Measurements from ENCODE around the gene NUP62CL. TPM values are rescaled to one million over a fixed set of nuclear protein-coding genes. Genes with fewer than 3 reads are reported as not detected.
A peak's percentile ranks its signal among the peaks of the same experiment; 100 is the strongest.
"Not testable (repeated sequence)": the region's sequence is repeated elsewhere in the genome, so short reads cannot be mapped to it uniquely, and the experiment has no call there.

The NUP62CL gene
- total RNA-seq, 1 experiment from 2014 or later = 4.8 TPM

DNA sequence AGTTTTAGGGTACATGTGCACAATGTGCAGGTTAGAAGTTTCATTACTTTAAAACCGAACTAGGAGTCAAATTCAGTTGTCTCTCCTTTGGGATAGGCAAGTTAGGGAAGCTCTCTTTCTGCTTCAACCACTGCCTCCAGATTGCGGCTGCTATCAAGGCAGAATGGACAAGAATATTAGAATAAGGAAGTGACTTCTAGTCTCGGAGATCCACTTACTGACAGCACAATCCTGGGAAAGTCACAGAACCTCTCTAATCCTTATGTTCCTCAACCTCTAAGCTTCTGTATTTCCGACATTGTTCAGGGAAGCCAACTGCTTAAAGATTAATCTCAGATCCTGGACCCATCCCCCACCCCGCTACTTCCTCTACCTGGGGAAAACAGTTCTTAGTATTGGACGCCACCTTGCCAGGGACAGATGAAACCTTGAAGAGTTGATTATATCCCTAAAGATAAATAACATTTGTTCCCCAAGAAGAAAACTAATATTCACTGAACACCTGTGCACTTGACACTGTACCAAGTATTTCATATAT lies 2.1 kb downstream of the NUP62CL start:
- ATAC-seq (no peak), DNase-seq (no peak)
- Histone ChIP-seq H3K36me3 (ENCODE audit: low read depth, low read length) (no peaks in the 10 kb centered on the region), H3K9me2 (replicated peaks; ENCODE audit: low read length) (no peaks in the 10 kb centered on the region), H3F3A (ENCODE audit: low read length, unreplicated experiment) (no peaks in the 10 kb centered on the region), H3K9ac (ENCODE audit: low read length) (no peak overlapping the region), H3K79me2 (ENCODE audit: low read length) (no peaks in the 10 kb centered on the region), H2AFZ (ENCODE audit: low read length) (no peak overlapping the region), H3K4me2 (ENCODE audit: low read length) (no peak overlapping the region), H3K4me1 (ENCODE audit: insufficient read depth, low read length) (peaks cover 6% of the 10 kb centered on the region; the same call in 1 of the 2 replicates), H3K9me3 (ENCODE audit: low read length) (no peaks in the 10 kb centered on the region), H4K20me1 (ENCODE audit: low read length) (no peaks in the 10 kb centered on the region), H3K27me3 (ENCODE audit: low read length) (no peaks in the 10 kb centered on the region), H3K27ac (ENCODE audit: low read length) (no peak overlapping the region), H3K4me3 (ENCODE audit: low read length) (no peak overlapping the region)
- BruUV-seq (replicated peaks) = no TSS peak
- TF ChIP-seq, protein P1, sequence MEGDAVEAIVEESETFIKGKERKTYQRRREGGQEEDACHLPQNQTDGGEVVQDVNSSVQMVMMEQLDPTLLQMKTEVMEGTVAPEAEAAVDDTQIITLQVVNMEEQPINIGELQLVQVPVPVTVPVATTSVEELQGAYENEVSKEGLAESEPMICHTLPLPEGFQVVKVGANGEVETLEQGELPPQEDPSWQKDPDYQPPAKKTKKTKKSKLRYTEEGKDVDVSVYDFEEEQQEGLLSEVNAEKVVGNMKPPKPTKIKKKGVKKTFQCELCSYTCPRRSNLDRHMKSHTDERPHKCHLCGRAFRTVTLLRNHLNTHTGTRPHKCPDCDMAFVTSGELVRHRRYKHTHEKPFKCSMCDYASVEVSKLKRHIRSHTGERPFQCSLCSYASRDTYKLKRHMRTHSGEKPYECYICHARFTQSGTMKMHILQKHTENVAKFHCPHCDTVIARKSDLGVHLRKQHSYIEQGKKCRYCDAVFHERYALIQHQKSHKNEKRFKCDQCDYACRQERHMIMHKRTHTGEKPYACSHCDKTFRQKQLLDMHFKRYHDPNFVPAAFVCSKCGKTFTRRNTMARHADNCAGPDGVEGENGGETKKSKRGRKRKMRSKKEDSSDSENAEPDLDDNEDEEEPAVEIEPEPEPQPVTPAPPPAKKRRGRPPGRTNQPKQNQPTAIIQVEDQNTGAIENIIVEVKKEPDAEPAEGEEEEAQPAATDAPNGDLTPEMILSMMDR (conservative IDR thresholded peaks at IDR 0.05; ENCODE audit: low read depth, low read length) = no peak
- TF ChIP-seq EZH2phosphoT487 (IDR thresholded peaks at IDR 0.05; ENCODE audit: borderline replicate concordance, low read length) (no peak), EZH2 (IDR thresholded peaks at IDR 0.05; ENCODE audit: low read length, unreplicated experiment) (no peak)
- intact Hi-C loops (cut with micrococcal nuclease) = loop anchor here (10.0 kb wide), 1 partner anchor 89 kb away; the partner anchor contains the start of gene RBM41
- POLR2A ChIA-PET (ENCODE audit: unreplicated experiment) = no interaction called here
- CTCF ChIA-PET = interaction anchor here (0.6 kb wide), 1 partner anchor 50 kb away, joined by 5 read pairs; no protein-coding TSS in a partner anchor

DNA sequence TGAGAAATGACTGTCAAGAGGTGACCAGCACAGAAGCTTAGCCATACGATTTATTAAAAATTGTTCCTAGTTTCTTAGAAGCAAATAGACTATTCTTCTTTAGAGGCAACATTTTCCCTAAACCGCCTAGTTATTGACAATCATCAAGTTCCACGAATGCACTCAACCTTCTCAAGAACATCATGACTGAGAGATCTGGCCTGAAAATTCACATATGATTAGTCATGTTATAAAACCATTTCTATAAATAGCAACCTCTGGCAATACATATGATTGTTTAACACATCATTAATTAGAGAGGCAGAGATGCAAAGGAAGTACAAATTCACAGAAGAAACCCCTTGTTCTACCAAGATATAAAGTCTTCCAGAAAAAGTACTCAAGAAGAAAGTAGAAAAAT lies 6.7 kb downstream of the NUP62CL start:
- TF ChIP-seq EZH2phosphoT487 (IDR thresholded peaks at IDR 0.05; ENCODE audit: borderline replicate concordance, low read length) (no peak), EZH2 (IDR thresholded peaks at IDR 0.05; ENCODE audit: low read length, unreplicated experiment) (no peak)
- TF ChIP-seq, protein P1 (conservative IDR thresholded peaks at IDR 0.05; ENCODE audit: low read depth, low read length) = no peak
- Histone ChIP-seq H3K36me3 (ENCODE audit: low read depth, low read length) (no peaks in the 10 kb centered on the region), H3K27me3 (ENCODE audit: low read length) (no peaks in the 10 kb centered on the region), H3K4me1 (ENCODE audit: insufficient read depth, low read length) (no peaks in the 10 kb centered on the region), H3K79me2 (ENCODE audit: low read length) (no peaks in the 10 kb centered on the region), H4K20me1 (ENCODE audit: low read length) (no peaks in the 10 kb centered on the region), H3K9ac (ENCODE audit: low read length) (no peak overlapping the region), H3K9me3 (ENCODE audit: low read length) (no peaks in the 10 kb centered on the region), H2AFZ (ENCODE audit: low read length) (no peak overlapping the region), H3K4me2 (ENCODE audit: low read length) (no peak overlapping the region), H3K9me2 (replicated peaks; ENCODE audit: low read length) (no peaks in the 10 kb centered on the region), H3F3A (ENCODE audit: low read length, unreplicated experiment) (no peaks in the 10 kb centered on the region), H3K27ac (ENCODE audit: low read length) (no peak overlapping the region), H3K4me3 (ENCODE audit: low read length) (no peak overlapping the region)
- BruUV-seq (replicated peaks) = no TSS peak
- CTCF ChIA-PET = no interaction called here
- intact Hi-C loops (cut with micrococcal nuclease) = no loop called here
- POLR2A ChIA-PET (ENCODE audit: unreplicated experiment) = no interaction called here
- DNase-seq (peak; percentile 7), ATAC-seq (no peak)

DNA sequence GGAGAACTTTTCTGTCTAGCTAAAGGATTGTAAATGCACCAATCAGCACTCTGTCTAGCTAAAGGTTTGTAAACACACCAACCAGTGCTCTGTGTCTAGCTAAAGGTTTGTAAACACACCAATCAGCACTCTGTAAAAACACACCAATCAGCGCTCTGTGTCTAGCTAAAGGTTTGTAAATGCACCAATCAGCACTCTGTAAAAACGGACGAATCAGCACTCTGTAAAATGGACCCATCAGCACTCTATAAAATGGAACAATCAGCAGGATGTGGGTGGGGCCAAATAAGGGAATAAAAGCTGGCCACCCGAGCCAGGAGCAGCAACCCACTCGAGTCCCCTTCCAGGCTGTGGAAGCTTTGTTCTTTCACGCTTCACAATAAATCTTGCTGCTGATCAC lies 8.2 kb downstream of the NUP62CL start:
- H3K9ac ChIP-seq (ENCODE audit: low read length); intact Hi-C loops (cut with micrococcal nuclease); H3K9me3 ChIP-seq (ENCODE audit: low read length); H3K27ac ChIP-seq (ENCODE audit: low read length); H2AFZ ChIP-seq (ENCODE audit: low read length); BruUV-seq (replicated peaks); H3K27me3 ChIP-seq (ENCODE audit: low read length); H3F3A ChIP-seq (ENCODE audit: low read length, unreplicated experiment); ATAC-seq; DNase-seq; H3K36me3 ChIP-seq (ENCODE audit: low read depth, low read length); H3K9me2 ChIP-seq (replicated peaks; ENCODE audit: low read length); H3K4me2 ChIP-seq (ENCODE audit: low read length); CTCF ChIA-PET; H3K4me3 ChIP-seq (ENCODE audit: low read length); H3K79me2 ChIP-seq (ENCODE audit: low read length); H3K4me1 ChIP-seq (ENCODE audit: insufficient read depth, low read length); H4K20me1 ChIP-seq (ENCODE audit: low read length): not testable (repeated sequence)
- POLR2A ChIA-PET (ENCODE audit: unreplicated experiment) = interaction anchor here (0.6 kb wide), 1 partner anchor 86 kb away, joined by 3 read pairs; no protein-coding TSS in a partner anchor

Measured in PC-3 (cell line).